SK-N-SH (cell line): ENCODE results near the gene PEX11A. TPM values are rescaled to one million over a fixed set of nuclear protein-coding genes. Genes with fewer than 3 reads are reported as not detected.

ENCODE experiments used
- CTCF ChIA-PET: fragments of 300-600, 350-600 bp; formaldehyde crosslinking; extraction: SDS; loops from one replicate; lab custom pipeline; 2021; lab: Yijun Ruan, JAX
- POLR2A ChIA-PET: fragments of 350-600 bp; sonication (Branson Sonifier 250); formaldehyde crosslinking; extraction: SDS; loops from one replicate; lab custom pipeline; 2020; ENCODE audit warnings: antibody characterized with exemption, inconsistent platforms; lab: Yijun Ruan, JAX
- DNase-seq: peaks from one replicate; pipeline ENCODE4 v3.0.0; 2012
- H2AFZ ChIP-seq: fragments of 200-600 bp; sonication (generic); 2 replicates; pipeline ENCODE4 v1.8.1; 2016; ENCODE audit warnings: antibody characterized with exemption, mild to moderate bottlenecking, low read depth
- H3F3A ChIP-seq: fragments of 200-600 bp; sonication (generic); replicated peaks from 2 replicates; pipeline ENCODE3; 2016; ENCODE audit warnings: antibody characterized with exemption, mild to moderate bottlenecking; ENCODE audit not compliant: insufficient read depth
- H3K27ac ChIP-seq, 2 experiments: fragments of 200-500 bp in 1 of 2; fragments of 200-600 bp in 1 of 2; sonication (Bioruptor generic) in 1 of 2; sonication (generic), shearing (Covaris generic) in 1 of 2; 2 replicates each; pipeline versions ENCODE4 v1.5.1 to v1.6.1; 2014 to 2016; ENCODE audit warnings: low read depth in 2 of 2, inconsistent platforms in 1 of 2, low read length in 1 of 2, mild to moderate bottlenecking in 1 of 2, mixed read lengths in 1 of 2
- H3K27me3 ChIP-seq: fragments of 200-600 bp; sonication (generic), shearing (Covaris generic); 2 replicates; pipeline ENCODE4 v1.6.1; 2016; ENCODE audit warnings: mixed run types; ENCODE audit not compliant: insufficient read depth
- H3K36me3 ChIP-seq, 2 experiments: fragments of 200-500 bp in 1 of 2; fragments of 200-600 bp in 1 of 2; sonication (Bioruptor generic) in 1 of 2; sonication (generic) in 1 of 2; replicated peaks in 1 of 2; 2 replicates each; pipeline versions ENCODE3 to v1.5.1; 2014 to 2016; ENCODE audit warnings: low read length in 1 of 2, mild to moderate bottlenecking in 1 of 2; ENCODE audit not compliant: insufficient read depth in 2 of 2, control insufficient read depth in 1 of 2
- H3K4me1 ChIP-seq, 2 experiments: fragments of 200-500 bp in 1 of 2; fragments of 200-600 bp in 1 of 2; sonication (Bioruptor generic) in 1 of 2; sonication (generic), shearing (Covaris generic) in 1 of 2; 2 replicates each; pipeline versions ENCODE4 v1.5.1 to v1.6.1; 2014 to 2016; ENCODE audit warnings: low read depth in 1 of 2, low read length in 1 of 2, mixed run types in 1 of 2; ENCODE audit not compliant: insufficient read depth in 2 of 2, control insufficient read depth in 1 of 2
- H3K4me2 ChIP-seq: fragments of 200-600 bp; sonication (generic), shearing (Covaris generic); 2 replicates; pipeline ENCODE4 v1.6.1; 2017; ENCODE audit warnings: mixed run types
- H3K4me3 ChIP-seq, 2 experiments: fragments of 200-500 bp in 1 of 2; fragments of 200-600 bp in 1 of 2; sonication (Bioruptor generic) in 1 of 2; sonication (generic), shearing (Covaris generic) in 1 of 2; 2 replicates each; pipeline versions ENCODE4 v1.5.1 to v1.8.1; 2014 to 2016; ENCODE audit warnings: low read depth in 2 of 2, inconsistent platforms in 1 of 2, low read length in 1 of 2, mild to moderate bottlenecking in 1 of 2, mixed read lengths in 1 of 2, moderate library complexity in 1 of 2
- H3K79me2 ChIP-seq: fragments of 200-600 bp; sonication (generic); 2 replicates; pipeline ENCODE4 v1.8.1; 2017; ENCODE audit warnings: mild to moderate bottlenecking; ENCODE audit not compliant: insufficient read depth
- H3K9ac ChIP-seq: fragments of 200-600 bp; sonication (generic); 2 replicates; pipeline ENCODE4 v1.6.1; 2017; ENCODE audit warnings: mixed run types
- H3K9me2 ChIP-seq: fragments of 200-600 bp; sonication (generic); 2 replicates; pipeline ENCODE4 v1.6.1; 2017; ENCODE audit warnings: mixed run types
- H3K9me3 ChIP-seq: fragments of 200-600 bp; sonication (generic); 2 replicates; pipeline ENCODE4 v1.6.1; 2017; ENCODE audit warnings: mixed run types, mild to moderate bottlenecking, moderate library complexity
- H4K20me1 ChIP-seq: fragments of 200-600 bp; sonication (generic); 2 replicates; pipeline ENCODE4 v1.6.1; 2017; ENCODE audit warnings: mild to moderate bottlenecking, mixed run types; ENCODE audit not compliant: insufficient read depth
- CHD2 ChIP-seq: fragments of 150-350 bp; IDR thresholded peaks from 2 replicates; pipeline ENCODE4 v1.6.1; 2018; ENCODE audit warnings: low read length; ENCODE audit not compliant: partially characterized antibody
- ELF1 ChIP-seq: IDR thresholded peaks from 2 replicates; pipeline ENCODE4 v1.4.0; 2012
- EP300 ChIP-seq, 2 experiments: IDR thresholded peaks; 2 replicates each; pipeline versions ENCODE4 v1.4.0 to v1.6.1; 2012; ENCODE audit warnings: borderline replicate concordance in 1 of 2, low read depth in 1 of 2, low read length in 1 of 2
- EZH2phosphoT487 ChIP-seq: fragments of 200-600 bp; sonication (generic); IDR thresholded peaks from 2 replicates; pipeline ENCODE4 v1.6.1; 2017; ENCODE audit warnings: low read depth, mixed run types, mild to moderate bottlenecking, antibody characterized with exemption, moderate library complexity, borderline replicate concordance
- FOSL2 ChIP-seq: IDR thresholded peaks from 2 replicates; pipeline ENCODE4 v1.4.0; 2012; ENCODE audit warnings: low read depth, mild to moderate bottlenecking, moderate library complexity, borderline replicate concordance
- FOXJ3 ChIP-seq: sonication (generic); formaldehyde crosslinking; IDR thresholded peaks from 2 replicates; pipeline ENCODE4 v1.5.1; 2020; ENCODE audit warnings: mild to moderate bottlenecking, missing genetic modification reagents
- FOXM1 ChIP-seq: IDR thresholded peaks from 2 replicates; pipeline ENCODE4 v1.4.0; 2012; ENCODE audit warnings: low read depth, mild to moderate bottlenecking
- IRF3 ChIP-seq: fragments of 150-350 bp; IDR thresholded peaks from 2 replicates; pipeline ENCODE4 v1.6.1; 2016; ENCODE audit warnings: mild to moderate bottlenecking, low read depth, low read length
- JUND ChIP-seq: IDR thresholded peaks from 2 replicates; pipeline ENCODE4 v1.4.0; 2012
- MAX ChIP-seq: IDR thresholded peaks from 2 replicates; pipeline ENCODE4 v1.4.0; 2012; ENCODE audit warnings: low read depth
- MEF2A ChIP-seq: IDR thresholded peaks from 2 replicates; pipeline ENCODE4 v1.4.0; 2012; ENCODE audit warnings: low read depth, borderline replicate concordance
- RCOR1 ChIP-seq: fragments of 150-350 bp; IDR thresholded peaks from 2 replicates; pipeline ENCODE4 v1.6.1; 2017; ENCODE audit warnings: antibody characterized with exemption, low read length
- RFX5 ChIP-seq: IDR thresholded peaks from 2 replicates; pipeline ENCODE4 v1.6.1; 2012; ENCODE audit warnings: mild to moderate bottlenecking, improper control_type of control experiment, low read length
- TEAD4 ChIP-seq: IDR thresholded peaks from 2 replicates; pipeline ENCODE4 v1.4.0; 2012; ENCODE audit warnings: mild to moderate bottlenecking, borderline replicate concordance; ENCODE audit not compliant: insufficient read depth
- ZBTB33 ChIP-seq: IDR thresholded peaks from 2 replicates; pipeline ENCODE4 v1.4.0; 2012; ENCODE audit warnings: low read depth, borderline replicate concordance
- WGBS: methylation state at CpG from one replicate; pipeline ENCODE4 v1.1.6; 2017; ENCODE audit warnings: low lambda C conversion rate; 5-methylcytosine and 5-hydroxymethylcytosine counted together
- polyA plus RNA-seq, 3 experiments: library from polyadenylated mRNA; depleted of rRNA; stranded (reverse); fragments of >200 nt; gene quantifications; 2 replicates each; pipeline ENCODE4 v1.2.3, GENCODE V29; 2012
- TF ChIP-seq, protein P1 (sequence below): fragments of 200-600 bp; sonication (generic); IDR thresholded peaks from 2 replicates; pipeline ENCODE4 v1.6.1; 2017; ENCODE audit warnings: antibody characterized with exemption, mild to moderate bottlenecking, moderate library complexity

The PEX11A gene
- polyA plus RNA-seq, 1 of the 3 experiments (the other 2 are of a cell fraction) = 6.1 TPM

- Histone ChIP-seq H3K4me3 (peak overlapping the region in 1 of 2 experiments; percentile 37; a peak in 2 of 4 replicates), H3K4me2 (no peak overlapping the region)
- no peak for TF ChIP-seq RCOR1
- peak; percentile 66 for TF ChIP-seq CHD2
- TF ChIP-seq, protein P1, sequence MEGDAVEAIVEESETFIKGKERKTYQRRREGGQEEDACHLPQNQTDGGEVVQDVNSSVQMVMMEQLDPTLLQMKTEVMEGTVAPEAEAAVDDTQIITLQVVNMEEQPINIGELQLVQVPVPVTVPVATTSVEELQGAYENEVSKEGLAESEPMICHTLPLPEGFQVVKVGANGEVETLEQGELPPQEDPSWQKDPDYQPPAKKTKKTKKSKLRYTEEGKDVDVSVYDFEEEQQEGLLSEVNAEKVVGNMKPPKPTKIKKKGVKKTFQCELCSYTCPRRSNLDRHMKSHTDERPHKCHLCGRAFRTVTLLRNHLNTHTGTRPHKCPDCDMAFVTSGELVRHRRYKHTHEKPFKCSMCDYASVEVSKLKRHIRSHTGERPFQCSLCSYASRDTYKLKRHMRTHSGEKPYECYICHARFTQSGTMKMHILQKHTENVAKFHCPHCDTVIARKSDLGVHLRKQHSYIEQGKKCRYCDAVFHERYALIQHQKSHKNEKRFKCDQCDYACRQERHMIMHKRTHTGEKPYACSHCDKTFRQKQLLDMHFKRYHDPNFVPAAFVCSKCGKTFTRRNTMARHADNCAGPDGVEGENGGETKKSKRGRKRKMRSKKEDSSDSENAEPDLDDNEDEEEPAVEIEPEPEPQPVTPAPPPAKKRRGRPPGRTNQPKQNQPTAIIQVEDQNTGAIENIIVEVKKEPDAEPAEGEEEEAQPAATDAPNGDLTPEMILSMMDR = no peak
- TF ChIP-seq MAX = no peak
- TF ChIP-seq, all 33 proteins: peak for 1
- WGBS = 46% methylated on average over 10 of the region's 72 CpGs
- peak; percentile 91 for DNase-seq
- ChIA-PET POLR2A (interaction anchor here (0.6 to 1.3 kb wide), 7 partner anchors 11 to 228 kb away, joined by 3 to 5 read pairs (median 3); partner anchors contain the start of gene AP3S2), CTCF (interaction anchor here (0.6 to 2.1 kb wide), 7 partner anchors 12 to 1237 kb away, joined by 3 to 12 read pairs (median 3); partner anchors contain the start of genes MESP1 and TICRR)
- Histone ChIP-seq H3K9me2 (no peaks in the 10 kb centered on the region), H3K4me1 (peaks cover 12 to 19% of the 10 kb centered on the region in 2 experiments; a peak in 3 of 4 replicates), H3K9ac (no peak overlapping the region), H3K79me2 (no peaks in the 10 kb centered on the region), H4K20me1 (no peaks in the 10 kb centered on the region), H3K9me3 (no peaks in the 10 kb centered on the region), H3K27me3 (no peaks in the 10 kb centered on the region), H3F3A (peaks cover 22% of the 10 kb centered on the region), H2AFZ (peak overlapping the region; percentile 83; the same call in 1 of the 2 replicates), H3K27ac (no peak overlapping the region; a peak in 1 of 4 replicates), H3K36me3 (no peaks in the 10 kb centered on the region)
Observed at GRCh38 chr15:89665449-89666181, 24.9 kb downstream of the PEX11A start.

- no peaks in the 10 kb centered on the region for H3K36me3 ChIP-seq
- H3K9ac ChIP-seq = no peak overlapping the region
- ChIA-PET CTCF (interaction anchor here (0.6 to 2.1 kb wide), 5 partner anchors 13 to 313 kb away, joined by 3 to 12 read pairs (median 3); partner anchors contain the start of gene MESP1), POLR2A (interaction anchor here (0.6 to 1.3 kb wide), 4 partner anchors 12 to 214 kb away, joined by 3 to 5 read pairs (median 3); no protein-coding TSS in a partner anchor)
- no peak for DNase-seq
- no peaks in the 10 kb centered on the region for H3K27me3 ChIP-seq
- H3K4me2 ChIP-seq = no peak overlapping the region
- no peaks in the 10 kb centered on the region for H3K9me2 ChIP-seq
- no peak overlapping the region for H3K4me3 ChIP-seq
- no peaks in the 10 kb centered on the region for H3K9me3 ChIP-seq
- H3K27ac ChIP-seq = no peak overlapping the region
- H3K4me1 ChIP-seq = peaks cover 12 to 19% of the 10 kb centered on the region in 2 experiments; a peak in 3 of 4 replicates
- H3F3A ChIP-seq = peaks cover 22% of the 10 kb centered on the region
- 0 out of 2 replicates have a peak overlapping the region, but pooled peaks have one; percentile 83 for H2AFZ ChIP-seq
- WGBS = 92% methylated on average over 13 of the region's 13 CpGs
- TF ChIP-seq IRF3 = no peak
- TF ChIP-seq EZH2phosphoT487 = no peak
- TF ChIP-seq EP300 (IDR thresholded peaks at IDR 0.05; ENCODE audit: borderline replicate concordance in 1 of 2, low read depth in 1 of 2, low read length in 1 of 2) = no peak
- TF ChIP-seq ZBTB33 = no peak
- no peak for TF ChIP-seq ELF1
- no peak for TF ChIP-seq TEAD4
- no peak for TF ChIP-seq MAX
- TF ChIP-seq FOXM1 = no peak
- TF ChIP-seq MEF2A = no peak
- no peak for TF ChIP-seq FOXJ3
- no peak for TF ChIP-seq JUND
- TF ChIP-seq CHD2 = no peak
- no peak for TF ChIP-seq FOSL2
- TF ChIP-seq RCOR1 = no peak
- TF ChIP-seq RFX5 = no peak
- no peaks in the 10 kb centered on the region for H3K79me2 ChIP-seq
- H4K20me1 ChIP-seq = no peaks in the 10 kb centered on the region
Observed at GRCh38 chr15:89664441-89665350, 25.9 kb downstream of the PEX11A start.
